ENCODE results near the gene RNF181. TPM values are rescaled to one million over a fixed set of nuclear protein-coding genes. Genes with fewer than 3 reads are reported as not detected.

RNF181 gene
- total RNA-seq, 2 experiments from 2014 or later, result 97.8 to 179 TPM

DNA sequence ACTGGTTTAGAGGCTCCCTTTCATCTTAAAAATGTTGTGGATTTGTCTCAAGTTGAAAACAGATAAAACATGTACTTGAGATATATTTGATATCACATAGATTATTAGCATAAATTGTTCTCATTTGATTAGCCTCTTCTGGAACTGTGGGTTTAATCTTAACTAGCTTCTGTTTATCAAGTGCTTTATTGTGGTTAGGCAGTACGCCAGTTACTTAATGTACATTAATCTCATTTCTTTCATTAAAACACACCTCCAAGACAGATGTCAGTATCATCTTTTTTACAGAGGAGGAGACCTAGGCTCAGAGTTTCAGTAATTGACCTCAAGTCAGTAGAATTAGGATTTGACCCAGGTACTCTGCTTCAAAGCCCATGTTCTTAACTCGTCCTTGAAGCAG lies 50.6 kb downstream of the RNF181 start:
- no peaks in the 10 kb centered on the region for H3K79me2 ChIP-seq (ENCODE audit: insufficient read depth, low read depth, low read length)
- no peak for DNase-seq (ENCODE audit: low spot score)
- no peak overlapping the region for H3K4me2 ChIP-seq (ENCODE audit: low read length)
- H3K36me3 ChIP-seq (ENCODE audit: insufficient read depth, low read length), result peaks cover 97% of the 10 kb centered on the region
- no peaks in the 10 kb centered on the region for H3K4me1 ChIP-seq (ENCODE audit: insufficient read depth, low read length, poor library complexity, severe bottlenecking)
- CTCF ChIA-PET (ENCODE audit: unreplicated experiment), result interaction anchor here (1.3 kb wide), 1 partner anchor 9 kb away, joined by 3 read pairs; no protein-coding TSS in a partner anchor
- no peak overlapping the region for H3K27ac ChIP-seq (ENCODE audit: low read depth, low read length, poor library complexity, severe bottlenecking)
- H3K4me3 ChIP-seq (ENCODE audit: low read depth, low read length, poor library complexity, severe bottlenecking), result no peak overlapping the region
- no peaks in the 10 kb centered on the region for H3K9me3 ChIP-seq (ENCODE audit: low read length)
- intact Hi-C loops (cut with micrococcal nuclease; ENCODE audit: unreplicated experiment), result no loop called here
- no peaks in the 10 kb centered on the region for H3K9me2 ChIP-seq (ENCODE audit: insufficient read depth, low read length)
- no peaks in the 10 kb centered on the region for H4K20me1 ChIP-seq (ENCODE audit: insufficient read depth, low read length)
- POLR2A ChIA-PET, result no interaction called here
- BruUV-seq (replicated peaks), result no TSS peak
- TF ChIP-seq, protein P1, sequence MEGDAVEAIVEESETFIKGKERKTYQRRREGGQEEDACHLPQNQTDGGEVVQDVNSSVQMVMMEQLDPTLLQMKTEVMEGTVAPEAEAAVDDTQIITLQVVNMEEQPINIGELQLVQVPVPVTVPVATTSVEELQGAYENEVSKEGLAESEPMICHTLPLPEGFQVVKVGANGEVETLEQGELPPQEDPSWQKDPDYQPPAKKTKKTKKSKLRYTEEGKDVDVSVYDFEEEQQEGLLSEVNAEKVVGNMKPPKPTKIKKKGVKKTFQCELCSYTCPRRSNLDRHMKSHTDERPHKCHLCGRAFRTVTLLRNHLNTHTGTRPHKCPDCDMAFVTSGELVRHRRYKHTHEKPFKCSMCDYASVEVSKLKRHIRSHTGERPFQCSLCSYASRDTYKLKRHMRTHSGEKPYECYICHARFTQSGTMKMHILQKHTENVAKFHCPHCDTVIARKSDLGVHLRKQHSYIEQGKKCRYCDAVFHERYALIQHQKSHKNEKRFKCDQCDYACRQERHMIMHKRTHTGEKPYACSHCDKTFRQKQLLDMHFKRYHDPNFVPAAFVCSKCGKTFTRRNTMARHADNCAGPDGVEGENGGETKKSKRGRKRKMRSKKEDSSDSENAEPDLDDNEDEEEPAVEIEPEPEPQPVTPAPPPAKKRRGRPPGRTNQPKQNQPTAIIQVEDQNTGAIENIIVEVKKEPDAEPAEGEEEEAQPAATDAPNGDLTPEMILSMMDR (conservative IDR thresholded peaks at IDR 0.05; ENCODE audit: low read length), result no peak
- no peak for TF ChIP-seq EZH2phosphoT487 (IDR thresholded peaks at IDR 0.05; ENCODE audit: borderline replicate concordance, low read depth, low read length)
- no peak overlapping the region for H2AFZ ChIP-seq (ENCODE audit: low read length)

Small RNA genes lying within 50 kb of the gene (small RNA-seq; reads per million reads assigned to genes)
- not detected for gene RN7SL126P

Other genes starting within 250 kb of the RNF181 start
- 5.9 and 14.1 TPM in 2 replicates for gene RETSAT, start 241.2 kb upstream of the RNF181 start, total RNA-seq (2014; rRNA removed; shearing (Covaris generic))
- 19.2 and 19.9 TPM in 2 replicates for gene RETSAT, start 241.2 kb upstream of the RNF181 start, total RNA-seq (2022)
- gene ELMOD3, start 241.0 kb upstream of the RNF181 start, total RNA-seq (2014; rRNA removed; shearing (Covaris generic)), result 12.0 and 22.1 TPM in 2 replicates
- 18.5 and 21.8 TPM in 2 replicates for gene ELMOD3, start 241.0 kb upstream of the RNF181 start, total RNA-seq (2022)
- gene CAPG, start 185.4 kb upstream of the RNF181 start, total RNA-seq (2014; rRNA removed; shearing (Covaris generic)), result 7.5 and 9.8 TPM in 2 replicates
- 7.9 and 8.1 TPM in 2 replicates for gene CAPG, start 185.4 kb upstream of the RNF181 start, total RNA-seq (2022)
- 0.35 and 0.82 TPM in 2 replicates for gene SH2D6, start 177.0 kb upstream of the RNF181 start, total RNA-seq (2014; rRNA removed; shearing (Covaris generic))
- 2.6 and 3.5 TPM in 2 replicates for gene SH2D6, start 177.0 kb upstream of the RNF181 start, total RNA-seq (2022)
- gene MAT2A, start 56.6 kb upstream of the RNF181 start, total RNA-seq (2014; rRNA removed; shearing (Covaris generic)), result 336 and 350 TPM in 2 replicates
- 462 and 466 TPM in 2 replicates for gene MAT2A, start 56.6 kb upstream of the RNF181 start, total RNA-seq (2022)
- gene GGCX, start 34.3 kb upstream of the RNF181 start, total RNA-seq (2014; rRNA removed; shearing (Covaris generic)), result 16.5 and 33.3 TPM in 2 replicates
- gene GGCX, start 34.3 kb upstream of the RNF181 start, total RNA-seq (2022), result 32.5 and 32.8 TPM in 2 replicates
- gene VAMP8, start 18.2 kb upstream of the RNF181 start, total RNA-seq (2014; rRNA removed; shearing (Covaris generic)), result 112 and 156 TPM in 2 replicates
- gene VAMP8, start 18.2 kb upstream of the RNF181 start, total RNA-seq (2022), result 152 and 160 TPM in 2 replicates
- 0.54 and 3.0 TPM in 2 replicates for gene VAMP5, start 11.3 kb upstream of the RNF181 start, total RNA-seq (2014; rRNA removed; shearing (Covaris generic))
- 3.8 and 3.9 TPM in 2 replicates for gene VAMP5, start 11.3 kb upstream of the RNF181 start, total RNA-seq (2022)
- gene TMEM150A, start 7.0 kb downstream of the RNF181 start, total RNA-seq (2014; rRNA removed; shearing (Covaris generic)), result 0.92 TPM in 1 of 2 replicates, not detected in the other
- 0.74 and 1.1 TPM in 2 replicates for gene TMEM150A, start 7.0 kb downstream of the RNF181 start, total RNA-seq (2022)
- 62.0 and 86.7 TPM in 2 replicates for gene C2orf68, start 16.3 kb downstream of the RNF181 start, total RNA-seq (2014; rRNA removed; shearing (Covaris generic))
- 86.2 and 96.1 TPM in 2 replicates for gene C2orf68, start 16.3 kb downstream of the RNF181 start, total RNA-seq (2022)
- gene USP39, start 20.4 kb downstream of the RNF181 start, total RNA-seq (2014; rRNA removed; shearing (Covaris generic)), result 76.2 and 79.8 TPM in 2 replicates
- 74.5 and 83.2 TPM in 2 replicates for gene USP39, start 20.4 kb downstream of the RNF181 start, total RNA-seq (2022)
- not detected in 2 replicates for gene SFTPB, start 72.5 kb downstream of the RNF181 start, total RNA-seq (2014; rRNA removed; shearing (Covaris generic))
- not detected in 2 replicates for gene SFTPB, start 72.5 kb downstream of the RNF181 start, total RNA-seq (2022)
- gene GNLY, start 98.6 kb downstream of the RNF181 start, total RNA-seq (2014; rRNA removed; shearing (Covaris generic)), result not detected in 2 replicates
- not detected in 2 replicates for gene GNLY, start 98.6 kb downstream of the RNF181 start, total RNA-seq (2022)
- gene ATOH8, start 158.2 kb downstream of the RNF181 start, total RNA-seq (2014; rRNA removed; shearing (Covaris generic)), result 0.44 TPM in 1 of 2 replicates, not detected in the other
- gene ATOH8, start 158.2 kb downstream of the RNF181 start, total RNA-seq (2022), result not detected in 2 replicates